ENCODE measurements around the gene MTF2.
"Not testable (repeated sequence)": the region's sequence is repeated elsewhere in the genome, so short reads cannot be mapped to it uniquely, and the experiment has no call there.

The MTF2 gene

DNA sequence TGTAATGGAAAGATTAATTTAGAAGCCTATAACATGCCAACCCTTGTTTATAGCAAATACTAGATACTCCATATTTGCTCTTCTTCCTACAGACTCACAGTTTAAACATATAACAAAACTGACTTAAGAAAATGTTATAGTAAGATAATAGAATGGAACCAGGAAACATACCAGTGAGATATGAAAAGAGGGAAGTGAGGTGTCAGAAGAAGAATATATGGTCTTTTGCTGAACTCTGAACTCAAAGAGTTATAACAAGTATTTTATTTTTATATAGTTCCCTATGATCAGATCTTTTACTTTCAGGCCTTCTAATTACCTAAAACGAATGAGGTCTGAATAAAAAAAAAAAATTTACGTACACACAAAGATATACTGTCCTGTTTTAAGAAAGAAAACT, 80.3 kb downstream of the MTF2 start:
- in situ Hi-C loops (cut with HindIII; ENCODE audit: low pct_unique_long_range_greater_than_20kb, low sequenced_read_pairs), result no loop called here
- TF ChIP-seq JUND (IDR thresholded peaks at IDR 0.05; ENCODE audit: low read depth), result no peak
- DNase-seq (ENCODE audit: low read depth in 1 of 2, low spot score in 1 of 2), result no peak

DNA sequence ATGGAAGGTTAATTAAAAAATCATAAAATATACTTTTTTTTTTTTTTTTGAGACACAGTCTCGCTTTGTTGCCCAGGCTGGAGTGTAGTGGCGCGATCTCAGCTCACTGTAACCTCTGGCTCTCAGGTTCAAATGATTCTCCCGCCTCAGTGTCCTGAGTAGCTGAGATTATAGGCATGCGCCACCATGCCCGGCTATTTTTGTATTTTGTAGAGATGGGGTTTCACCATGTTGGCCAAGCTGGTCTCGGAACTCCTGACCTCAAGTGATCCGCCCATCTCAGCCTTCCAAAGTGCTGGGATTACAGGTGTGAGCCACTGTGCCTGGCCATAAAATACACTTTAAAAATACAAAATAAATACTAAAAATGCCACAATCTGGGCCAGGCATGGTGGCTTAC, 84.2 kb downstream of the MTF2 start:
- in situ Hi-C loops (cut with HindIII; ENCODE audit: low pct_unique_long_range_greater_than_20kb, low sequenced_read_pairs); DNase-seq (ENCODE audit: low read depth in 1 of 2, low spot score in 1 of 2): not testable (repeated sequence)

DNA sequence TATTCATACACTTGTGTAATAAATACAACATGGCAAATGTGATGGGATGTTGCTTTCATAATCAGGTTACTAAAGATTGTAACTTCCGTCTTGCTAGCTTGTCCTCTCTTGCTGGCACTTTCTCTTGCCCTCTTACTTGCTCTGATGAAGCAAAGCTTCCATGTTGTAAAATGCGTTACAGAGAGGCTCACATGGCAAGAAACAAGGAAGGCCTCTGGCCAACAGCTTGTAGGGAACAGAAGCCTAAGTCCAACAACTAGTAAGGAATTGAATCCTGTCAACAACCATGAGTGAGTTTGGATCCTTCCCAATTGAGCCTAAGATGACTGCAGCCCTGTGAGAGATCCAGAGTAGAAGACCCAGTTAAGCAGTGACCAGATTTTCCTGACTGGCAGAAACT, 85.7 kb downstream of the MTF2 start:
- no peak for TF ChIP-seq JUND (IDR thresholded peaks at IDR 0.05; ENCODE audit: low read depth)
- in situ Hi-C loops (cut with HindIII; ENCODE audit: low pct_unique_long_range_greater_than_20kb, low sequenced_read_pairs), result no loop called here
- DNase-seq (ENCODE audit: low read depth in 1 of 2, low spot score in 1 of 2), result no peak

DNA sequence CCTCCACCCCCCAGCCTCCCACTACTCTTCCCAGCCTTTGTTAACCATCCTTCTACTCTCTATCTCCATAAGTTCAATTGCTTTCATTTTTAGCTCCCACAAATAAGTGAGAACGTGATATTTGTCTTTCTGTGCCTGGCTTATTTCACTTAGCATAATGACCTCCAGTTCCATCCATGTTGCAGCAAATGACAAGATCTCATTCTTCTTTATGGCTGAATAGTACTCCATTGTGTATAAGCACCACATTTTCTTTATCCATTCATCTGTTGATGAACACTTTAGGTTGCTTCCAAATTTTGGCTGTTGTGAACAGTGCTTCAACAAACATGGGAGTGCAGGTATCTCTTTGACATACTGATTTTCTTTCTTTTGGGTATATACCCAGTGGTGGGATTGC, 86.8 kb downstream of the MTF2 start:
- in situ Hi-C loops (cut with HindIII; ENCODE audit: low pct_unique_long_range_greater_than_20kb, low sequenced_read_pairs); DNase-seq (ENCODE audit: low read depth in 1 of 2, low spot score in 1 of 2): not testable (repeated sequence)

DNA sequence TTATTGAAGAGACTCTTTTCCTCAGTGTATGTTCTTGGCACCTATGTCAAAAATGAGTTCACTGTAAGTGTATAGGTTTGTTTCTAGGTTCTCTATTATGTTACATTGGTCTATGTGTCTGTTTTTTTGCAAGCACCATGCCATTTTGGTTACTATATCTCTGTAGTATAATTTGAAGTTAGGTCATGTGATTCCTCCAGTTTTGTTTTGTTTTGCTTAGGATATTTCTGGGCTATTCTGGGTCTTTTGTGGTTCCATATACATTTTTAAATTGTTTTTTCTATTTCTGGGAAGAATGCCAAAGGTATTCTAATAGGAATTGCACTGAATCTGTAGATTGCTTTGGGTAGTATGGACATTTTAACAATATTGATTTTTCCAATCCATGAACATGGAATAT, 87.9 kb downstream of the MTF2 start:
- DNase-seq (ENCODE audit: low read depth in 1 of 2, low spot score in 1 of 2), result no peak
- TF ChIP-seq JUND (IDR thresholded peaks at IDR 0.05; ENCODE audit: low read depth), result no peak
- in situ Hi-C loops (cut with HindIII; ENCODE audit: low pct_unique_long_range_greater_than_20kb, low sequenced_read_pairs), result no loop called here

DNA sequence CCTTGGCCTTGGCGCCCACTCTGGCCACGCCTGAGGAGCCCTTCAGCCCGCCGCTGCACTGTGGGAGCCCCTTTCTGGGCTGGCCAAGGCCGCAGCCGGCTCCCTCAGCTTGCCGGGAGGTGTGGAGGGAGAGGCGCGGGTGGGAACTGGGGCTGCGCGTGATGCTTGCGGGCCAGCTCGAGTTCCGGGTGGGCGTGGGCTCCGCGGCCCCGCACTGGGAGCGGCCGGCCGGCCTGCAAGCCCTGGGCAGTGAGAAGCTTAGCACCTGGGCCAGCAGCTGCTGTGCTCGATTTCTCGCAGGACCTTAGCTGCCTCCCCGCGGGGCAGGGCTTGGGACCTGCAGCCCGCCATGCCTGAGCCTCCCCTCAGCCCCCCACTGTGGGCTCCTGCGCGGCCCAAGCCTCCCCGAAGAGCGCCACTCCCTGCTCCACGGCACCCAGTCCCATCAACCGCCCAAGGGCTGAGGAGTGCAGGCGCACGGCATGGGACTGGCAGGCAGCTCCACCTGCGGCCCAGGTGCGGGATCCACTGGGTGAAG, 91.1 kb downstream of the MTF2 start:
- in situ Hi-C loops (cut with HindIII; ENCODE audit: low pct_unique_long_range_greater_than_20kb, low sequenced_read_pairs); DNase-seq (ENCODE audit: low read depth in 1 of 2, low spot score in 1 of 2): not testable (repeated sequence)

DNA sequence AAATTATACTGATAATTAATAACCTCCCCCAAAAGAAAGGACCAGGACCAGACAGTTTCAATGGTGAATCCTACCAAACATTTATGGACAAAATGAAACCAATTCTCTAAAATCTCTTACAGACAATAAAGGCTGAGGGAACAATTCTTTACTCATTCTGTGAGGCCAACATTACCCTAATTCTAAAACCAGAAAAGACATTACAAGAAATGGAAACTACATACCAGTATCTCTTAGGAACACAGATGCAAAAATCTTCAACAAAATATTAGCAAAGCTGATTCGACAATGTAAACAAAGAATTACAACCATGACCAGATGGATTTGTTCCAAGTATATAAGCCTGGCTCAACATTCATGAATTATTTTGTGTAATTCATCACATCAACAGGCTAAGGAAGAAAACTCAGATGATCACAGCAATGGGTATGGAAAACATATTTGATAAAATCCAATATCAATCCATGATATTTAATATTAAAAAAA, 92.5 kb downstream of the MTF2 start:
- no peak for DNase-seq (ENCODE audit: low read depth in 1 of 2, low spot score in 1 of 2)
- in situ Hi-C loops (cut with HindIII; ENCODE audit: low pct_unique_long_range_greater_than_20kb, low sequenced_read_pairs), result no loop called here
- no peak for TF ChIP-seq JUND (IDR thresholded peaks at IDR 0.05; ENCODE audit: low read depth)

DNA sequence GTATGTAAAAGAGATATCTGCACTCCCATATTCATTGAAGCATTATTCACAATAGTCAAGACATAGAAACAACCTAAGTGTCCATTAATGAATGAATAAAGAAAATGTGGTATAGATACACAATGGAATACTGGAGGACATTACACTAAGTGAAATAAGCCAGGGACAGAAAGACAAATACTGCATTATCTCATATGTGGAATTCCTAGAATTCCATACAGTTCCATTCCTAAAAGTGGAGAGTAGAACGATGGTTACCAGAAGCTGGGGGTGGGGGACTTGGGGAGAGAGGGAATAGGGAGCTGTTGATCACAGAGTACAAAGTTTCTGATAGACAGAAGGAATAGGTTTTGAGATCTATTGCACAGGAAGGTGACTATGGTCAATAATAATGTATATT, 93.7 kb downstream of the MTF2 start:
- DNase-seq (ENCODE audit: low read depth in 1 of 2, low spot score in 1 of 2), result no peak
- in situ Hi-C loops (cut with HindIII; ENCODE audit: low pct_unique_long_range_greater_than_20kb, low sequenced_read_pairs), result no loop called here
- no peak for TF ChIP-seq JUND (IDR thresholded peaks at IDR 0.05; ENCODE audit: low read depth)

DNA sequence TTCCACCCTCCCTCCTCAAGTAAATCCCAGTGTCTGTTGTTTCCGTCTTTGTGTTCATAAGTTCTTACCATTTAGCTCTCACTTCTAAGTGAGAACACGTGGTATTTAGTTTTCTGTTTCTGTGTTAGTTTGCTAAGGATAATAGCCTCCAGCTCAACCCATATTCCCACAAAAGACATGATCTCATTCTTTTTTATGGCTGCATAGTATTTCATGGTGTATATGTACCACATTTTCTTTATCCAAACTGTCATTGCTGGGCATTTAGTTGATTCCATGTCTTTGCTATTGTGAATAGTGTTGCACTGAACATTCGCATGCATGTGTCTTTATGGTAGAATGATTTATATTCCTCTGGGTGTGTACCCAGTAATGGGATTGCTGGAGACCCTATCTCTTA, 95.6 kb downstream of the MTF2 start:
- DNase-seq (ENCODE audit: low read depth in 1 of 2, low spot score in 1 of 2); in situ Hi-C loops (cut with HindIII; ENCODE audit: low pct_unique_long_range_greater_than_20kb, low sequenced_read_pairs): not testable (repeated sequence)

DNA sequence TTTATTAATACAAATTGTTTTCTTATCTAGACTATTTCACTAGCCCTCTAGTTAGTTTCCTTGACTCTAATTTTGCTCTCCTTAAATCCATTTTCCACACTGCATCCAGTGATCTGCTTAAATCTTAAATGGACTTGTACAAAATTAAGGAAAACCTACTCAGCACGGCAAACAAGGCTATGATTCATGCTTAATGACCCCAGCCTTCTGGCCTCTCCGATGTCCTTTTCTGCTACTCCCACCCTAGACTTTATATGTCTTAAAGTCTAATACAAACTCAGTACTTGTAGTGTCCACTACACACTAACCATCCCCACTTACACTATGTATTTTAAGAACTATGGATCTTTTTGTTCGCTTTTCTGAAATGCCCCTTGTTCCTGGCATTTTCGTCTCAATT, 98.9 kb downstream of the MTF2 start:
- no peak for DNase-seq (ENCODE audit: low read depth in 1 of 2, low spot score in 1 of 2)

DNA sequence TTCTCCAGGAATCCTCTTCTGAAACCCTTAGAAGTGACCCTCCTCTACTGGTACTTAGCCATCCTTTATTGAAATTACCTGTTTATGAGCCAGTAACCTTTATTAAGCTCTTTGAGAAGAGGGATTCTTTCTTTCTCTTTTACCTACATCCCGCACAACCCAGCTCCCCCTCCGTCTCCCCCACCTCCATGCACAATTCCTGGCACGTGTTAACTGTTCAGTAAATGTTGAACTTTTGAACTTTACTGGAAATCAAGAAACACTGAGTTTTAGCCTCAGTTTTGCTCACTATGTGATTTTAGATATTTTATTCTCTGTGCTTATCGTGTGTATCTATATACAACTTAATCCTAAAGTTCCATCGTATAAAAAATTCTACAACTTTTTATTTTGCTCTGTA, 99.3 kb downstream of the MTF2 start:
- DNase-seq (ENCODE audit: low read depth in 1 of 2, low spot score in 1 of 2), result no peak
- in situ Hi-C loops (cut with HindIII; ENCODE audit: low pct_unique_long_range_greater_than_20kb, low sequenced_read_pairs), result no loop called here
- TF ChIP-seq JUND (IDR thresholded peaks at IDR 0.05; ENCODE audit: low read depth), result no peak

More for the DNA sequence above, 98.9 kb downstream of the MTF2 start:
- TF ChIP-seq JUND (IDR thresholded peaks at IDR 0.05; ENCODE audit: low read depth), result no peak
- in situ Hi-C loops (cut with HindIII; ENCODE audit: low pct_unique_long_range_greater_than_20kb, low sequenced_read_pairs), result no loop called here

DNA sequence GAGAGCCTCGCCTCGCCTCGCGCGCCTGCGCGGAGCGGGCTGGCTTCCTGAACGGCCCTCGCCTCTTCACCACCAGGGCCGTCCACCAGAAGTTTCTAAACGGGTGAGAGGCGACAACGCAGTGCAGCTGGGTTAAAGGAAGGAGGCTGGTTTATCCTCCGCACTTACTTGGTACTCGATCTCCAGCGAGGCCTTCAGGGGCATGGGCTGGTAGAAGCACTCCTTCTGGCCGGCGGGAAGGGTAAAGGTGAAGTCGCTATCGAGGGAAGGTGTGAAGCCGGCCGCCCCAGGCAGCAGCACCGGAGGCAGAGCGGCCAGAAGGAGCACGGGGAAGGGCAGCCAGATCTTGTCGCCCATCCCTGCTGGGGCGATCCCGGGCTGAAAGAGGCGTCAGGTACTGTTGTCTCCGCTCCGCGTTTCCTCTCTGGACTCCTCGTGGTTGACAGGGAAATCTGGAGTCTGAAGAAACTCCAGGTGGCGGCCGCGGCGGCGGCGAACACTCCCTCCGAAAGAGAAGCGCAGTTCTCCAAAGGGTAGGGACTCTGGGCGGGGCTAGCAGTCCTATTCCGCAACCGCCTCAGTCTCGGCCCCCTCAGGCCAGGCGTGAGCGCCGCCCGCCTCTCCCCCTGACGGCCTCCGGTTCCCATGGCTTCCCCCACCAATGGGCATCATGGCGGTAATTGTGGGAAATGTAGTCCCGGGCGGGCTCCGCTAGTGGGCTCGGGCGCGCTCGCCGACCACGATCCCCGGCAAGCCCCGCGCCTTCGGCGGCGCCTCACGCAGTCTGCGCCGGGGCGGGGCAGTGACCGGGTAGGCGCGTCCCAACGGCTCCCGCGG, 101.0 kb downstream of the MTF2 start, which contains the start of gene TMED5:
Gene TMED5, minus strand, starts transcription at position 528 of the 837 bp plus-strand sequence. Its CDS starts 171 bp downstream, at position 357.
- DNase-seq (ENCODE audit: low read depth in 1 of 2, low spot score in 1 of 2), result peak; percentile 73 to 97
- TF ChIP-seq JUND (IDR thresholded peaks at IDR 0.05; ENCODE audit: low read depth), result no peak
- in situ Hi-C loops (cut with HindIII; ENCODE audit: low pct_unique_long_range_greater_than_20kb, low sequenced_read_pairs), result no loop called here

DNA sequence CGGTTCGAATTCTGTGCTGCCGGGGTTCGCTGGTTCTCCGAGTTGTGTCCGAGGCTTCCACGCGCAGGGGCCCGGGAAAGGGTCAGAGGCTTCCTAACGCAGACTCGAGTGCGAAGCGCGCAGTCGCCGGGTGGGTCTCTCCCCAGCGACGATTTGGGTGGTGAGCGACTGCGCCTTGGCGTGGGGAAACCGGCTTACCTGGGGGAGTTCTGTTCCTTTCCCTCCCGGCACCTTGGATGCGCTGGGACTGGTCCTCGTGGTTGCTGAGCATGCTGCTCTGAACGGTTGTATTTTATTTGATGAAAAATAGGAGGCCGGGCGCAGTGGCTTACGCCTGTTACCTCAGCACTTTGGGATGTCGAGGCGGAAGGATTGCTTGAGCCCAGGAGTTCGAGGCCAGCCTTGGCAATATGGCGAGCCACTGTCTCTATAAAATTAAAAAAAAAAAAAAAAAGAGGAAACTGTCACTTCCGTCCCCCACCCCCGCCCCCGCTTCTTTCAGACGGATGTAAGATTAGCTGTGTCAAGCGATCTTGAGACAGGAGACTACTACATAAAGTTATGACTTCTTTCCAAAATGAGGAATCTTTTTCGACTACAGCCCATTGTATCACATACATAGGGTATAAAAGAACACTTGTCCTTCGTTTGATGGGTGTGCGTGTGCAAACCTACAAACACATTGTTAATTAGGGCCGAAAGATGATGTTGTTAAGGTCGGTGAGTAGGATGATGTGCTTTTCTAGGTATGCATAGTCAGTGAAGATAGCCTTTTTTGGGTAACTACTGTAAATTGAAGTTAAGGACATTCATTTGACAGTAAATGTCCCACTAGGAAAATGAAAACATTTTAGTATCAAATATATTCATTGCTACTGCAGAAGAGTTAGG, 101.9 kb downstream of the MTF2 start, which contains the start of gene CCDC18:
Gene CCDC18, plus strand, starts transcription at position 2 of the 891 bp plus-strand sequence. CDS start 2,638 bp downstream, outside the sequence.
- no peak for DNase-seq (ENCODE audit: low read depth in 1 of 2, low spot score in 1 of 2)
- no peak for TF ChIP-seq JUND (IDR thresholded peaks at IDR 0.05; ENCODE audit: low read depth)
- in situ Hi-C loops (cut with HindIII; ENCODE audit: low pct_unique_long_range_greater_than_20kb, low sequenced_read_pairs), result no loop called here
